H1 (cell line): ENCODE measurements around the gene MACROD2. TPM values are rescaled to one million over a fixed set of nuclear protein-coding genes. Genes with fewer than 3 reads are reported as not detected.

ENCODE experiments used
- BCL11A ChIP-seq, 2 experiments: IDR thresholded peaks; one replicate each; pipeline ENCODE4 v1.6.1; 2011; ENCODE audit warnings: low read depth in 2 of 2, low read length in 2 of 2, mild to moderate bottlenecking in 2 of 2
- CBX8 ChIP-seq: fragments of 300-800, 300-1000 bp; sonication (generic); IDR thresholded peaks from 2 replicates; pipeline ENCODE4 v1.7.1; 2016; ENCODE audit warnings: low read depth, low read length, borderline replicate concordance
- KDM4A ChIP-seq: IDR thresholded peaks from one replicate; pipeline ENCODE4 v1.7.1; 2012; ENCODE audit warnings: low read depth, mild to moderate bottlenecking, moderate library complexity, low read length, inconsistent platforms; ENCODE audit not compliant: severe bottlenecking
- SAP30 ChIP-seq: fragments of 300-600 bp; sonication (generic); IDR thresholded peaks from 2 replicates; pipeline ENCODE4 v1.7.1; 2012; ENCODE audit warnings: low read length, moderate library complexity, mild to moderate bottlenecking, inconsistent platforms; ENCODE audit not compliant: insufficient read depth, insufficient replicate concordance
- polyA plus RNA-seq, 7 experiments: library from polyadenylated mRNA; depleted of rRNA in 3 of 7; stranded (reverse) in 5 of 7; unstranded in 2 of 7; fragments of >200 nt in 5 of 7; fragments of 200-250 nt in 2 of 7; gene quantifications; 1 replicate in 5 of 7; 2 replicates in 1 of 7; 4 replicates in 1 of 7; pipeline versions ENCODE4 v1.2.1 to v1.2.3, GENCODE V29; 2011 to 2013; ENCODE audit warnings: missing spikeins in 2 of 7, mixed read lengths in 2 of 7
- total RNA-seq: library from RNA; stranded (reverse); fragmentation: NEBNext Ultra II Directional; extraction: Animal tissue kit (Norgen Biotek cat#: 25700); gene quantifications from 2 replicates; pipeline ENCODE4 v1.2.1, GENCODE V29; 2021

The MACROD2 gene
- total and polyA plus RNA-seq, 2 of the 8 experiments (the other 6 are each of a cell fraction or from before 2014, with no cell fraction given), result 0.70 to 3.9 TPM

DNA sequence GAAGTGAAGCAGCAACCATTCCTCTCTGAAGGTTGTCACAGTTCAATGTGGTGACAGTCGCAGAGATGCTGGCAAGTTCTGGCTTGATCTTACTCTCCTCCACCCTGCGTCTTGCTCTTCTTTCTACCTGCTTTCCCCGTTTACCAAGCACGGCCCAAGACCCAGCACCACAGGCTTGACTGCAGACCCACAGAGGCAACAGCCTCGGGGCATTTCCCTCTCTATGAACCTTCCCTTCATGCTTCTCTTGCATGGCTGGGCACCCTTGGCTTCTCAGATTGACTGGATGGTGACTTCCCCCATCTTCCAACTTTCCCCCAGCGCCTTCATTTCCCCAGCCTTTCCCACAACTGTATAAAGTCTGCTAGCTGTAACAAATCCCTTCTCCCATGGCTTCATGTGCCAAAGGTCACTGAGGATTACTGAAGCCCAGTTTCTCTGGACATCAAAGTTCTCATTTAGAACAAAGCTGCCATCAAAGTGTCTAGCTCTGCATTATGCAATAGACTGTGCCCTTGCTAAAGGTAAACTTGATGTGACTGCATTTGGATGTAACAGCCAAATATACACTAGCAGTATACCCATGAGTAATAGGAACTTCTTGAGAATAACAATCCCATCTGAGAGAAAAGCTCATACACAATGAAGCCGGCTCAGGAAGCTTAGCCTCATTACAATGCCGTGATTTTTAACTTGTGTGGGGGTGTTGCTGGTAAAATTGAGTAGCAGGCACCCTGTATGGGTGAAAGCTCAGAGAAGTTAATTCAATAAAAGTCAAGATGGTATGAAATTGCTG lies 1065.1 kb downstream of the MACROD2 start (continued):
- TF ChIP-seq KDM4A (no peak), BCL11A (IDR thresholded peaks at IDR 0.05; ENCODE audit: low read depth in 2 of 2, low read length in 2 of 2) (no peak), CBX8 (no peak), SAP30 (no peak)
- TF ChIP-seq, all 59 proteins: peak for 0
